RWPE2 (cell line): ENCODE results near the gene ANKRD12.

Experiments
- ATAC-seq: fragments of 200-7000 bp; cut with Tn5 transposase; 3 replicates; pipeline ENCODE4 v1.9.1; 2021; ENCODE audit warnings: low read depth
- DNase-seq: peaks from one replicate; pipeline ENCODE4 v3.0.0-alpha.2; 2020; ENCODE audit warnings: low spot score
- H3K27ac ChIP-seq: fragments of 450-650 bp; 2 replicates; pipeline ENCODE4 v1.5.1; 2017; ENCODE audit warnings: mild to moderate bottlenecking; ENCODE audit not compliant: poor library complexity, severe bottlenecking
- H3K27me3 ChIP-seq: fragments of 250-450 bp; sonication (Bioruptor Pico); 2 replicates; pipeline ENCODE4 v1.5.1; 2021; ENCODE audit warnings: mild to moderate bottlenecking, moderate library complexity; ENCODE audit not compliant: insufficient read depth, poor library complexity, severe bottlenecking
- H3K36me3 ChIP-seq: fragments of 250-450 bp; sonication (Bioruptor Pico); 2 replicates; pipeline ENCODE4 v1.5.1; 2020; ENCODE audit warnings: low read depth, mild to moderate bottlenecking, moderate library complexity
- H3K4me1 ChIP-seq: fragments of 250-450 bp; sonication (Bioruptor Pico); 2 replicates; pipeline ENCODE4 v1.5.1; 2021; ENCODE audit warnings: mild to moderate bottlenecking, moderate library complexity; ENCODE audit not compliant: insufficient read depth, poor library complexity, severe bottlenecking
- H3K4me3 ChIP-seq: fragments of 250-450 bp; sonication (Bioruptor Pico); 2 replicates; pipeline ENCODE4 v1.5.1; 2021; ENCODE audit warnings: mild to moderate bottlenecking, moderate library complexity; ENCODE audit not compliant: severe bottlenecking
- H3K9me3 ChIP-seq: fragments of 250-450 bp; sonication (Bioruptor Pico); 2 replicates; pipeline ENCODE4 v1.5.1; 2021; ENCODE audit warnings: mild to moderate bottlenecking, moderate library complexity; ENCODE audit not compliant: severe bottlenecking
- TF ChIP-seq, protein P1 (sequence below): fragments of 450-650 bp; IDR thresholded peaks from one replicate; pipeline ENCODE4 v1.5.1; 2017; ENCODE audit warnings: mild to moderate bottlenecking, moderate library complexity; ENCODE audit not compliant: poor library complexity, severe bottlenecking

The ANKRD12 gene

DNA sequence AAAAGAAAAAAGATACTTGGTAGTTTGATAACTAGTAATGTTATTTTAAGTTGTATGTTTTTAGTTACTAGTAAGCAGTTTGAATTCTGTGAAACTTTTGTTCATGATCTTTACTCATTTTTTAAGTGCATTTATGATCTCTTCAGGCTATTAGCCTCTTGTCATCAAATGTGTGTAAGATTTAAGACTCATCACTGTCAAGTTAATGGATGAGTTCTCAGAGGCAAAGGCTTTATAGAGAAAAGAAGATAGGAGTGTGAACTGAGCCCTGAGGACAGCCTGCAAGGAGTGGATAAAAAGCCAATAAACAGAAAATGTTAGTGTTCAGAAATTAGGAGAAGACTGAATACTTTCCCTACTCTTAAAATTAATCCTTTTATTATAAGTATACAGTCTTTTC lies 20.6 kb upstream of the ANKRD12 start:
- Histone ChIP-seq H3K4me1 (peaks cover 51% of the 10 kb centered on the region), H3K4me3 (no peak overlapping the region), H3K27me3 (no peaks in the 10 kb centered on the region), H3K9me3 (no peaks in the 10 kb centered on the region), H3K36me3 (peaks cover 54% of the 10 kb centered on the region), H3K27ac (peak overlapping the region; percentile 80)
- DNase-seq (no peak), ATAC-seq (no peak)
- TF ChIP-seq, protein P1, sequence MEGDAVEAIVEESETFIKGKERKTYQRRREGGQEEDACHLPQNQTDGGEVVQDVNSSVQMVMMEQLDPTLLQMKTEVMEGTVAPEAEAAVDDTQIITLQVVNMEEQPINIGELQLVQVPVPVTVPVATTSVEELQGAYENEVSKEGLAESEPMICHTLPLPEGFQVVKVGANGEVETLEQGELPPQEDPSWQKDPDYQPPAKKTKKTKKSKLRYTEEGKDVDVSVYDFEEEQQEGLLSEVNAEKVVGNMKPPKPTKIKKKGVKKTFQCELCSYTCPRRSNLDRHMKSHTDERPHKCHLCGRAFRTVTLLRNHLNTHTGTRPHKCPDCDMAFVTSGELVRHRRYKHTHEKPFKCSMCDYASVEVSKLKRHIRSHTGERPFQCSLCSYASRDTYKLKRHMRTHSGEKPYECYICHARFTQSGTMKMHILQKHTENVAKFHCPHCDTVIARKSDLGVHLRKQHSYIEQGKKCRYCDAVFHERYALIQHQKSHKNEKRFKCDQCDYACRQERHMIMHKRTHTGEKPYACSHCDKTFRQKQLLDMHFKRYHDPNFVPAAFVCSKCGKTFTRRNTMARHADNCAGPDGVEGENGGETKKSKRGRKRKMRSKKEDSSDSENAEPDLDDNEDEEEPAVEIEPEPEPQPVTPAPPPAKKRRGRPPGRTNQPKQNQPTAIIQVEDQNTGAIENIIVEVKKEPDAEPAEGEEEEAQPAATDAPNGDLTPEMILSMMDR, result no peak

DNA sequence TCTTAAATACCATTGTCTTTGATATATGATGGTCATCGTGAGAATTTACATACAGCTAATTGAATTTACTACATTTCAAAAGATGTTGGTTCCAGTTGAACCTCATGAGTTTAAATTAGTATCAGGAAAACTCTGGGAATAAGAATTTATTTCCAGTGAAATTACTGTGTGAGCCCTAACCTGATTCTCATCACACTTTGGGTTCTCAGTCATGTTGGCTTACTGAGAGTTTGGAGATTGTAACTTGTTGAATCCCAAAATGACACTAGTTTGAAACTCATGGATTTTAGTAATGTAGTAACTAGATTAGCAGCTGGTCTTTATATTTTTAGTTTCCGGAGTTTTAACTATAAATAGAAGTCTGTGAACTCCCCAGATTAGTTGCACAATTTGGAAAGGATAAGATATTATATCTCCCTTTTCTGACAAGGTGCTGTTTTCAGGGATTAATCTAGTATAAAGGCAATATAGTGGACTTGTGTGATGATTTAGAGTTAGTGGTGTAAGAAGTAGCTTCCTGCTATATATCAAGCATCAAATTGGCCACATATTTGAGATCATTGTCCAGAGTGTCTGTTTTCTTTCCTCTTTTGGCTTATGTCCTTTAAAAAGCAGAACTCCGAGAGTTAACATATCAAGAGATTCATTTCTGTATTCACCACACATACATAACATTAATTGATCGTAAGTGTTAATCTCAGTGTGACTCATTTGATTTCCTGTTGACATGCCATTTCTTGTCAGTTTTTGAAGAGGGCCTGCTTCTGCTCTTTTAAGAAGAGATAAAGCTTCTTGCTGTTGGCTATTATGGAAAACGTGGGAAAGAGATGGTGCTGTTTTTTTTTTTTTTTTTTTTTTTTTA lies 18.4 kb upstream of the ANKRD12 start:
- H3K36me3 ChIP-seq, result peaks cover 69% of the 10 kb centered on the region

DNA sequence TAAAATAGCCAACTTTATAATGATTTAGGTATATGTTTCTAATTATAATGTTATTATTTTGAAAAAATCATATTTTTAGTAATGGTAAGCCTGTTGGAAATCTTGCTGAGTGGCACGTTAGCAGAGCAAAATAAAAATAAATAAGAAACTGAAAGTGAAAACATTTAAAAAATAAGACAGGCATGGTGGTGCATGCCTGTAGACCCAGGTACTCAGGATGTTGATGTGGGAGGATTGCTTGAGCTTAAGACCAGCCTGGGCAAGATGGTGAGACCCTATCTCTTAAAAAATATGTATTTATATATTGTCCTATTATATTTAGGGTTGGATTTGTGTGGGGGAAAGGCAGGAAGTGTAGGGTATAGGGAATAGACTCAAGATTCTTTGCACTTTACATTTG lies 15.8 kb upstream of the ANKRD12 start:
- H3K27ac ChIP-seq, result no peak overlapping the region
- TF ChIP-seq, protein P1, result no peak
- peaks cover 45% of the 10 kb centered on the region for H3K4me1 ChIP-seq
- ATAC-seq (no peak), DNase-seq (no peak)
- peaks cover 85% of the 10 kb centered on the region for H3K36me3 ChIP-seq
- H3K9me3 ChIP-seq, result no peaks in the 10 kb centered on the region
- no peak overlapping the region for H3K4me3 ChIP-seq
- no peaks in the 10 kb centered on the region for H3K27me3 ChIP-seq

More for the DNA sequence above, 18.4 kb upstream of the ANKRD12 start:
- Histone ChIP-seq H3K27me3 (no peaks in the 10 kb centered on the region), H3K4me3 (no peak overlapping the region), H3K4me1 (peaks cover 51% of the 10 kb centered on the region), H3K9me3 (no peaks in the 10 kb centered on the region), H3K27ac (peak overlapping the region; percentile 80)
- DNase-seq (no peak), ATAC-seq (no peak)
- TF ChIP-seq, protein P1, result no peak

DNA sequence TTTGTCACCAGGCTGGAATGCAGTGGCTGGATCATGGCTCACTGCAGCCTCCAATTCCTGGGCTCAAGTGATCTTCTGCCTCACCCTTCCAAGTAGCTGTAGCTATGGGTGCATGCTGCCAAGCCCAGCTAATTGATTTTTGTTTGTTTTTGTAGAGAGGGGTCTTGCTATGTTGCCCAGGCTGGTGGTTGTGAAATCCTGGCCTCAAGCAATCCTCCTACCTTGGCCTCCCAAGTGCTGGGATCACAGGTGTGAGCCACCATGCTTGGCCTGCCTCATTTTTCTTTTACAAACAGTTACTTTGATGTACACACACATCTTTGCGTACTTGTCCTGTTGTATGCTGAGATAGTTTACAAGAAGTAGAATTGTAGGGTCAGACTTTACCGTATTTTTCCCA lies 13.1 kb upstream of the ANKRD12 start:
- H3K27ac ChIP-seq, result no peak overlapping the region
- H3K27me3 ChIP-seq, result no peaks in the 10 kb centered on the region
- TF ChIP-seq, protein P1, result no peak
- no peak overlapping the region for H3K4me3 ChIP-seq
- peaks cover 96% of the 10 kb centered on the region for H3K36me3 ChIP-seq
- no peaks in the 10 kb centered on the region for H3K9me3 ChIP-seq
- DNase-seq, result no peak
- H3K4me1 ChIP-seq, result peaks cover 17% of the 10 kb centered on the region
- ATAC-seq, result no peak

DNA sequence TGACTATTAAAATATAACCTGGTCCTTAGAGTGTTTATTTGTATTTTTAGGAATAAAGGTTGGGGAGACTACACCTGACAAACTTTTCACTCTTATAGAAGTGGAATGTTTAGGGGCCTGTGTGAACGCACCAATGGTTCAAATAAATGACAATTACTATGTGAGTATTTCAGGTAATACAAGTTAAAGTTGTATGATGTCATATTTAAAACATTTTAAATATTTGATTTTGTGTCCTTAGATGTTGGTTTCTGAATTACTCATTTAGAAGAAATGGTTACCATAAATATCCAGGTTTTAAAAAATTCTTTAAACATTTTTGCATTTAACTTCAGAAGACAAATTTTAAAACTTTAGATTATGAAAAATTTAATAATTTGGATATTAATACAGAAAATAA lies 11.8 kb upstream of the ANKRD12 start:
- Histone ChIP-seq H3K27ac (no peak overlapping the region), H3K4me1 (peaks cover 8% of the 10 kb centered on the region), H3K4me3 (no peak overlapping the region), H3K9me3 (no peaks in the 10 kb centered on the region), H3K27me3 (no peaks in the 10 kb centered on the region), H3K36me3 (peaks cover 96% of the 10 kb centered on the region)
- ATAC-seq (no peak), DNase-seq (no peak)
- TF ChIP-seq, protein P1, result no peak
